K562 (cell line): ENCODE results near the gene PCDH9.

Experiments
- EP300 ChIP-seq: IDR thresholded peaks from 2 replicates; pipeline ENCODE4 v1.6.1; 2012; ENCODE audit warnings: low read length, improper control_type of control experiment
- FOS ChIP-seq: IDR thresholded peaks from 3 replicates; pipeline ENCODE4 v1.6.1; 2011; ENCODE audit not compliant: insufficient read length; ENCODE audit errors: extremely low read depth
- POLR2AphosphoS5 ChIP-seq: IDR thresholded peaks from 2 replicates; pipeline ENCODE4 v1.6.1; 2011; ENCODE audit warnings: mild to moderate bottlenecking, low read depth, low read length, moderate library complexity; ENCODE audit not compliant: control insufficient read depth, insufficient read depth
- STAT5B ChIP-seq: fragments of 250-450 bp; sonication (Bioruptor Pico); IDR thresholded peaks from 2 replicates; pipeline ENCODE4 v1.8.0; 2021; ENCODE audit warnings: mild to moderate bottlenecking, inconsistent platforms
- TRIM28 ChIP-seq: fragments of 450-650 bp; IDR thresholded peaks from 2 replicates; pipeline ENCODE4 v1.6.1; 2017
- U2AF1 ChIP-seq: fragments of 200-400 bp; formaldehyde crosslinking; optimal IDR thresholded peaks from 2 replicates; pipeline ENCODE3; 2017; ENCODE audit warnings: mild to moderate bottlenecking, low read depth, low read length, moderate library complexity
- TF ChIP-seq, protein P1 (sequence below), 3 experiments: IDR thresholded peaks in 2 of 3; conservative IDR thresholded peaks in 1 of 3; 2 replicates each; pipeline ENCODE4 v1.5.1; 2011 to 2012; ENCODE audit warnings: low read length in 3 of 3, mild to moderate bottlenecking in 3 of 3, control low read depth in 2 of 3, improper control_type of control experiment in 1 of 3, inconsistent platforms in 1 of 3, low read depth in 1 of 3, mixed read lengths in 1 of 3, moderate library complexity in 1 of 3; ENCODE audit not compliant: insufficient read depth in 2 of 3

DNA sequence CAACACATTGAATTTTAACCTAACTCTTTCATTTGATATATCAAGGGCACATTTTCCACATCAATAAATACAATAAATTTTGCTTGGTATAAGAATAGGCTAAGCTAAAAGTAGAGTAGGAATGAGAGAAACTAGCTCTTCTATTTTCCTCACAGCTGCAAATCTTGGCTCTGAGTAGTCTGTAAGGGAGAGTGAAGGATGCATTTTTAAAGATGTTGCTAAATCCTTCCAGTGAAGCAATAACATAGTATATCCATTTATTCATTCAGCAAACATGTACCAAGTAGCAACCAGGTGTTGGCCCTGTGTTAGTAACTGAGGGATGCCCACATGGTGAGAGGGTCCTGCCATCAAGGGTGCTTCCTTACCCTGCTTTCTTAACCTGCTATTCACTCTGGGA is 799.9 kb downstream of the PCDH9 start:
- TF ChIP-seq TRIM28 (no peak), FOS (no peak), POLR2AphosphoS5 (no peak), EP300 (no peak), U2AF1 (no peak), STAT5B (CRISPR knock-in tag) (no peak)
- TF ChIP-seq, protein P1, sequence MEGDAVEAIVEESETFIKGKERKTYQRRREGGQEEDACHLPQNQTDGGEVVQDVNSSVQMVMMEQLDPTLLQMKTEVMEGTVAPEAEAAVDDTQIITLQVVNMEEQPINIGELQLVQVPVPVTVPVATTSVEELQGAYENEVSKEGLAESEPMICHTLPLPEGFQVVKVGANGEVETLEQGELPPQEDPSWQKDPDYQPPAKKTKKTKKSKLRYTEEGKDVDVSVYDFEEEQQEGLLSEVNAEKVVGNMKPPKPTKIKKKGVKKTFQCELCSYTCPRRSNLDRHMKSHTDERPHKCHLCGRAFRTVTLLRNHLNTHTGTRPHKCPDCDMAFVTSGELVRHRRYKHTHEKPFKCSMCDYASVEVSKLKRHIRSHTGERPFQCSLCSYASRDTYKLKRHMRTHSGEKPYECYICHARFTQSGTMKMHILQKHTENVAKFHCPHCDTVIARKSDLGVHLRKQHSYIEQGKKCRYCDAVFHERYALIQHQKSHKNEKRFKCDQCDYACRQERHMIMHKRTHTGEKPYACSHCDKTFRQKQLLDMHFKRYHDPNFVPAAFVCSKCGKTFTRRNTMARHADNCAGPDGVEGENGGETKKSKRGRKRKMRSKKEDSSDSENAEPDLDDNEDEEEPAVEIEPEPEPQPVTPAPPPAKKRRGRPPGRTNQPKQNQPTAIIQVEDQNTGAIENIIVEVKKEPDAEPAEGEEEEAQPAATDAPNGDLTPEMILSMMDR (IDR thresholded peaks at IDR 0.05 in 2 of 3, conservative IDR thresholded peaks at IDR 0.05 in 1 of 3; ENCODE audit: insufficient read depth in 2 of 3, low read depth in 1 of 3, low read length in 3 of 3): no peak
